ENCODE results near the gene ATP6V1A.

Gene ATP6V1A

GRCh38 chr3:113746548-113747282, at the start of gene ATP6V1A:
Gene ATP6V1A (plus strand): TSS chr3:113747035. CDS start chr3:113778754, 31,719 bp downstream.
- peaks cover 51% of the 10 kb centered on the region for H3K4me1 Mint-ChIP-seq (ENCODE audit: low read depth)

GRCh38 chr3:113697500-113698090, 49.2 kb upstream of the ATP6V1A start:
- H3K36me3 Mint-ChIP-seq (ENCODE audit: low read depth), result peaks cover 4% of the 10 kb centered on the region
- peaks cover 14% of the 10 kb centered on the region for H3K4me1 Mint-ChIP-seq (ENCODE audit: low read depth)
- no peak overlapping the region for H3K4me3 Mint-ChIP-seq
- H3K9me3 Mint-ChIP-seq, result no peaks in the 10 kb centered on the region
- H3K27me3 Mint-ChIP-seq (ENCODE audit: low read depth), result no peaks in the 10 kb centered on the region
- H3K27ac Mint-ChIP-seq, result no peak overlapping the region

More at GRCh38 chr3:113746548-113747282, at the start of gene ATP6V1A:
- Mint-ChIP-seq H3K27ac (peak within 1 kb of the TSS; percentile 100), H3K4me3 (peak within 1 kb of the TSS; percentile 97), H3K36me3 (ENCODE audit: low read depth) (peaks cover 12% of the 10 kb centered on the region), H3K27me3 (ENCODE audit: low read depth) (no peaks in the 10 kb centered on the region), H3K9me3 (no peaks in the 10 kb centered on the region)

GRCh38 chr3:113698213-113698742, 48.6 kb upstream of the ATP6V1A start:
- Mint-ChIP-seq H3K4me1 (ENCODE audit: low read depth) (peaks cover 11% of the 10 kb centered on the region), H3K27me3 (ENCODE audit: low read depth) (no peaks in the 10 kb centered on the region), H3K4me3 (peak overlapping the region; percentile 78), H3K27ac (peak overlapping the region; percentile 74), H3K9me3 (no peaks in the 10 kb centered on the region), H3K36me3 (ENCODE audit: low read depth) (peaks cover 4% of the 10 kb centered on the region)

GRCh38 chr3:113698956-113699355, 47.9 kb upstream of the ATP6V1A start:
- Mint-ChIP-seq H3K4me3 (peak overlapping the region; percentile 80), H3K36me3 (ENCODE audit: low read depth) (peaks cover 2% of the 10 kb centered on the region), H3K4me1 (ENCODE audit: low read depth) (peaks cover 11% of the 10 kb centered on the region), H3K9me3 (no peaks in the 10 kb centered on the region), H3K27ac (peak overlapping the region; percentile 68), H3K27me3 (ENCODE audit: low read depth) (no peaks in the 10 kb centered on the region)

- Mint-ChIP-seq H3K27ac (no peak overlapping the region), H3K36me3 (ENCODE audit: low read depth) (no peaks in the 10 kb centered on the region)
Observed at GRCh38 chr3:113707835-113708234, 39.0 kb upstream of the ATP6V1A start.

GRCh38 chr3:113712129-113712528, 34.7 kb upstream of the ATP6V1A start:
- Mint-ChIP-seq H3K9me3 (no peaks in the 10 kb centered on the region), H3K27ac (no peak overlapping the region), H3K36me3 (ENCODE audit: low read depth) (peaks cover 5% of the 10 kb centered on the region), H3K4me1 (ENCODE audit: low read depth) (no peaks in the 10 kb centered on the region), H3K27me3 (ENCODE audit: low read depth) (peaks cover 23% of the 10 kb centered on the region), H3K4me3 (no peak overlapping the region)

More at GRCh38 chr3:113707835-113708234, 39.0 kb upstream of the ATP6V1A start:
- Mint-ChIP-seq H3K9me3 (no peaks in the 10 kb centered on the region), H3K4me3 (no peak overlapping the region), H3K27me3 (ENCODE audit: low read depth) (peaks cover 23% of the 10 kb centered on the region), H3K4me1 (ENCODE audit: low read depth) (no peaks in the 10 kb centered on the region)

GRCh38 chr3:113714702-113715101, 32.1 kb upstream of the ATP6V1A start:
- no peaks in the 10 kb centered on the region for H3K9me3 Mint-ChIP-seq
- peaks cover 10% of the 10 kb centered on the region for H3K27me3 Mint-ChIP-seq (ENCODE audit: low read depth)
- no peak overlapping the region for H3K27ac Mint-ChIP-seq
- H3K4me1 Mint-ChIP-seq (ENCODE audit: low read depth), result no peaks in the 10 kb centered on the region
- peaks cover 8% of the 10 kb centered on the region for H3K36me3 Mint-ChIP-seq (ENCODE audit: low read depth)
- H3K4me3 Mint-ChIP-seq, result no peak overlapping the region

- H3K27me3 Mint-ChIP-seq (ENCODE audit: low read depth), result no peaks in the 10 kb centered on the region
- no peaks in the 10 kb centered on the region for H3K9me3 Mint-ChIP-seq
- no peak overlapping the region for H3K4me3 Mint-ChIP-seq
- H3K36me3 Mint-ChIP-seq (ENCODE audit: low read depth), result peaks cover 21% of the 10 kb centered on the region
- H3K27ac Mint-ChIP-seq, result no peak overlapping the region
- H3K4me1 Mint-ChIP-seq (ENCODE audit: low read depth), result peaks cover 3% of the 10 kb centered on the region
Observed at GRCh38 chr3:113717308-113717707, 29.5 kb upstream of the ATP6V1A start.

- Mint-ChIP-seq H3K9me3 (no peaks in the 10 kb centered on the region), H3K36me3 (ENCODE audit: low read depth) (peaks cover 25% of the 10 kb centered on the region), H3K4me3 (no peak overlapping the region), H3K27ac (no peak overlapping the region), H3K4me1 (ENCODE audit: low read depth) (peaks cover 4% of the 10 kb centered on the region), H3K27me3 (ENCODE audit: low read depth) (no peaks in the 10 kb centered on the region)
Observed at GRCh38 chr3:113717818-113718217, 29.0 kb upstream of the ATP6V1A start.

GRCh38 chr3:113719294-113719693, 27.5 kb upstream of the ATP6V1A start:
- Mint-ChIP-seq H3K4me1 (ENCODE audit: low read depth) (peaks cover 6% of the 10 kb centered on the region), H3K4me3 (no peak overlapping the region), H3K27ac (no peak overlapping the region), H3K36me3 (ENCODE audit: low read depth) (peaks cover 27% of the 10 kb centered on the region), H3K9me3 (no peaks in the 10 kb centered on the region), H3K27me3 (ENCODE audit: low read depth) (no peaks in the 10 kb centered on the region)

GRCh38 chr3:113719758-113720157, 27.1 kb upstream of the ATP6V1A start:
- H3K36me3 Mint-ChIP-seq (ENCODE audit: low read depth), result peaks cover 28% of the 10 kb centered on the region
- H3K4me3 Mint-ChIP-seq, result no peak overlapping the region
- no peak overlapping the region for H3K27ac Mint-ChIP-seq
- no peaks in the 10 kb centered on the region for H3K27me3 Mint-ChIP-seq (ENCODE audit: low read depth)
- no peaks in the 10 kb centered on the region for H3K9me3 Mint-ChIP-seq
- H3K4me1 Mint-ChIP-seq (ENCODE audit: low read depth), result peaks cover 6% of the 10 kb centered on the region

GRCh38 chr3:113721636-113722035, 25.2 kb upstream of the ATP6V1A start:
- Mint-ChIP-seq H3K4me1 (ENCODE audit: low read depth) (peaks cover 7% of the 10 kb centered on the region), H3K9me3 (no peaks in the 10 kb centered on the region), H3K4me3 (no peak overlapping the region), H3K36me3 (ENCODE audit: low read depth) (peaks cover 24% of the 10 kb centered on the region), H3K27ac (no peak overlapping the region), H3K27me3 (ENCODE audit: low read depth) (no peaks in the 10 kb centered on the region)

- H3K4me1 Mint-ChIP-seq (ENCODE audit: low read depth), result peaks cover 9% of the 10 kb centered on the region
- H3K9me3 Mint-ChIP-seq, result no peaks in the 10 kb centered on the region
- H3K27ac Mint-ChIP-seq, result no peak overlapping the region
- H3K36me3 Mint-ChIP-seq (ENCODE audit: low read depth), result peaks cover 12% of the 10 kb centered on the region
- no peak overlapping the region for H3K4me3 Mint-ChIP-seq
- no peaks in the 10 kb centered on the region for H3K27me3 Mint-ChIP-seq (ENCODE audit: low read depth)
Observed at GRCh38 chr3:113728661-113729060, 18.2 kb upstream of the ATP6V1A start.

GRCh38 chr3:113730550-113730949, 16.3 kb upstream of the ATP6V1A start:
- Mint-ChIP-seq H3K27me3 (ENCODE audit: low read depth) (no peaks in the 10 kb centered on the region), H3K4me3 (no peak overlapping the region), H3K4me1 (ENCODE audit: low read depth) (peaks cover 9% of the 10 kb centered on the region), H3K9me3 (no peaks in the 10 kb centered on the region), H3K36me3 (ENCODE audit: low read depth) (peaks cover 9% of the 10 kb centered on the region), H3K27ac (no peak overlapping the region)

- H3K27ac Mint-ChIP-seq, result no peak overlapping the region
- peaks cover 9% of the 10 kb centered on the region for H3K36me3 Mint-ChIP-seq (ENCODE audit: low read depth)
- no peaks in the 10 kb centered on the region for H3K9me3 Mint-ChIP-seq
- H3K4me1 Mint-ChIP-seq (ENCODE audit: low read depth), result peaks cover 11% of the 10 kb centered on the region
- no peak overlapping the region for H3K4me3 Mint-ChIP-seq
- H3K27me3 Mint-ChIP-seq (ENCODE audit: low read depth), result no peaks in the 10 kb centered on the region
Observed at GRCh38 chr3:113731694-113732093, 15.1 kb upstream of the ATP6V1A start.

Measured in T-helper 1 cell treated with Interleukin-12 subunit alpha and Interleukin-12 subunit beta and Interleukin-4 antibody, amounts not matched to agents 30 μg/mL and 1 μg/mL, for 36 hours (primary cell).